Loucy (cell line): Measurements from ENCODE around the gene GLRA1.

ENCODE experiments used
- CTCF ChIP-seq: fragments of 200-600 bp; sonication (generic); conservative IDR thresholded peaks from 2 replicates; pipeline ENCODE4 v1.5.1; 2014; ENCODE audit warnings: mild to moderate bottlenecking, antibody characterized with exemption, low read length
- EZH2phosphoT487 ChIP-seq: fragments of 200-600 bp; IDR thresholded peaks from 2 replicates; pipeline ENCODE4 v1.6.1; 2018; ENCODE audit warnings: antibody characterized with exemption, mild to moderate bottlenecking, moderate library complexity, borderline replicate concordance

- no peak for TF ChIP-seq CTCF
- no peak for TF ChIP-seq EZH2phosphoT487
Observed at GRCh38 chr5:151846765-151847164, 77.9 kb downstream of the GLRA1 start.
